NCI-H1930 (cell line): ENCODE results near the gene SF1.
A peak's percentile ranks its signal among the peaks of the same experiment; 100 is the strongest.

Source experiments
- DNase-seq, 2 experiments: peaks; one replicate each; lab custom pipeline; 2025; lab: John Stamatoyannopoulos, UW

Gene SF1

DNA sequence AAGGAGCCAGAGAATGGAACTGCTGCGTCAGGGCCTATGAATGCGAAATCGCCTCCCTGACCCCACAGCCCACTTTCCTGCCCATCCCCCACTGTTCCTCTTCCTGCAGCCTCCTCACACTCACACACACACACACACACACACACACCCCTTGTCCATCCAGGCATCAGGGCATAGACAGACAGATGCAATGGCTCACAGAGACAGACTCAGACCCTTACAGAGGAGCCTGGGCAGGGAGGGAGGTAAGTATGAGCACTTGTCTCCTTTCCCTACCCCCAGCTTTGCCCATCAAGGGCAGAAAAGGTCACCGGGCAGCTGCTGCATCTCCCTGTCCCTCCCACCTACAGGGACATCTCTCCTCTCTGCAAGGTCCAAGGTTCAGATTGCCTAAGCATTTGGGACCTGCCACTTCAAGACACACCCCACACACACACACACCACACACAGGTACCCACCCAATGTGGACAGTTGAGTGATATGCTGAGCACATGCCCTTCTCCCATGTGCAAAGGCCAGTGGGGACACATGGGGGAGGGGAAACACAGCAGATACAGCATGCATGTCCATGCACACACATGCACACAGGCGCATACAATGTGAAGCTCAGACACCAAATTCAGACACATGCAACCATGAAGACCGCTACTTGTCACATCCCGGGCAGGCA is 53.3 kb downstream of the SF1 start:
- no peak for DNase-seq

DNA sequence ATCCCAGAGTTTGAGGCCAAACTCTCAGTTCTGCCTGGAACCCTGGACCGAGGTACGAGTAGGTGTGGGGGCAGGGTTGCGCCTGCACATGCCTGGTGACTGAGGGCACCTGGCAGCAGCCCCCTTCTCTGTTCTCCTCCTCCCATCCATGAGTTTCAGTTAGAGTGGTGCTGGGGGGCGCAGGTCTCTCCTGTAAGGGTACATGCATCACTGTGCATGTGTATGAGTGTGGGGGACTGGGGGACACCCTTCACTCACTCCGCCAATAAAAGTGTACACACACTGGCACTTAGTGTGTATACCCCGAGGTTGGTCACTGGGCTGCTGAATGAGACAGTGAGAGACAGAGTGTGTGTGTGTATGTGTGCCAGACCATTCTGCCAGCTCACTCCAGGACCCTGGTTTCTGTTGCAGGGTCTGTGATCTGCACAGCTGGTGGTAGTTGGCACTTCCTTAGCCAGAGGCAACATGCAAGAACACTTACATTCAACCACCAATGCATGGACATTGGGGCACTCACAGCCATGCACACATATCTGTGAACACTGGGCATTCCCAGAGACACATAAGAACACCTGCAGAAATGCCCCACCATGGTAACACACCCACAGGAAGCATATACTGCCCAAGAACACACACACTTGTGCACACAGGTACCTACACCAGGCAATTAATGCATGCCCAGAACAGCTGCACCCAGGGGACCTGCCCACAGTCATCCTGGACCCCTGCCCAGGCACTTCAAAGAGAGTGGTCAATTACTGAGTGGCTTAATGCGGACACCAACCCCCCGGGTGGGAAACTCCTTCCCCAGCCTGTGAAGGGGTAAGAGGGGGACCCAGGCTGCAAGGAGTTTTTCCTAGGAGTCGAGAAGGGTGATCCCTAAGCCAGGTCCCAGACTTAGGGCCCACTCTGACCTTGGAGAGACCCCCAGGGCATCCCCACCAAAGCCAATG is 54.2 kb downstream of the SF1 start:
- DNase-seq, result no peak

DNA sequence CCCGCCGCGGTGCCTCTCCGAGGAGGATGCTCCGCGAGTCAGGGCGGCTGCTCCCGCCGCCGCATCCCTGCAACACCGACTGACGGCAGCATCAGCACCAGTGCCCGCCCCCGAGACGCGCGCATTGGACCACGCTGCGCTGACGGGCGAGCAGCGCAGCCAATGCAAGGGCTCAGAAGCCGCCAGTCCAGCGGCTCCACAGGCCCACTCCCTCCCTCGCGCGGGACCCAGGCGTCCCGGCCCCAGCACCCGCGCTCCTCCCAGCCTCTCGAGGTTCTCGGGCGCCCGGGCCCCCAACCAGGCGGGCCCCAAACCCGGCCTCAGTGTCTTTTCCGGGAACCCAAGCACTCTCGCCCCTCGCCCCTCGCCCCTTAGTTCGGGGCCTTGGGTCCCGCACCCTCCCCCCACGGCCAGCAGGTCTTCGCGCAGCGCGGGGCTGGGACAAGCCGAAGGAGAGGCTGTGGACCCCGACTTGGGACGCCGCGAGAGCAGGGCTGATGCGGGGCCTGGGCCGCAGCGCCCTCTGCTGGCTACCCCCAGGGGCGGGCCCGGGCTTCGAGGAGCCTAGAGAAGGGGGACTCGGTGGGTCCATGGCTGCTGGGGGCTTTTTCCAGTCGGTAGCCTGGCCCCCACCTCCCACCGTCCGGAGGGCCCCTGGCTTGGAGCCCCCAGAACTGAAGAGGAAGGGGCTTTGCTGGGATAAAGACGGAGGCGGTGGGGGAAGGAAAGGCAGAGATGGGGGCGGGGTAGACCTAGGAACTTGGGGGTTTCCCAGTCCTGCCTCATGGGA is 55.0 kb downstream of the SF1 start, which contains the start of gene NRXN2:
Gene NRXN2, minus strand, starts transcription at position 81 of the 790 bp plus-strand sequence. CDS start 9,498 bp downstream, outside the sequence.
- peak; percentile 79 to 90 for DNase-seq

DNA sequence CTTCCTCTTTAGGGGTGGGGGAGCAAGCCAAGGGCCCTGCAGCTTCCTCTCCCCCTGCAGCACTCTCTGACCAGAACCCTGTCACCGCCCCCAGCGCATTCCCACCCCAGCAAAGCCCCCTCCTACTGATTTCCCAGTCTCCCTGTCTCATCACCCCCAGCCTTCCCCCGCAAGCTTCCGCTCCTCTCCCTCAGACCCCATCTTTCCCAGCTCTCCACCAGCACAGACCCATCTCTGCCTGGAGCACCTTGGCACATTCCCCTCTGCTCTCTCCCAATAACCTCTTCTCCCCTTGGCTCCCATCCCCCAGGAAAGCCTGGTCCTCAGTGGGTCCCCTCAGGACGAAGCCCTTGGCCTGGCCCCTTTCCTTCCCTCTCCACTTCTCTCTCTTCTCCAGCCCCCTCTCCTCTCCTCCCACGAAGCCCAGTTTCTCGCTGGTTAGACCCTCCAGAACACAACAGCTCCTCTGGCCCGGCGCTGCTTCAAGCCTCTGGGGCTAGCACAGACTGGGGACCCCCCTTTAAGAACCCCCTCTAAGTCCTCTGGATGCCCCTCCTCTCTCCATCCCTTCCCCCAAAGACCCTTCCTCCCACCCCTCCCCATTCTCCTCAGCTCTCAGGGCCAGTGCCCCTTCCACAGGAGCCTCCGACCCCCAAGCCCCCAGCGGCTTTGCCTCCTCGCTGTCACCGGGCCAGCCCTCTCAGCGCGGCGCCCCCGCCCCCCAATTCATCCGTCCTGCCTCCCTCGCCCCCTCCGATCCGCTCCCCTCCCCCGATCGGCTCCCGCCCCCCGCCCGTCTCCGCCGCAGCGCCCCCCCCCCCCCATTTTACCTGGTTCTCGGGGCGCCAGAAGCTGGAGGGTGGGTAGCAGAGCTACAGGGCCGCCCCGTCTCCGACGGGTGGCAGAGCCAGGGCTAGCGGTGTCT is 55.9 kb downstream of the SF1 start:
- no peak for DNase-seq

DNA sequence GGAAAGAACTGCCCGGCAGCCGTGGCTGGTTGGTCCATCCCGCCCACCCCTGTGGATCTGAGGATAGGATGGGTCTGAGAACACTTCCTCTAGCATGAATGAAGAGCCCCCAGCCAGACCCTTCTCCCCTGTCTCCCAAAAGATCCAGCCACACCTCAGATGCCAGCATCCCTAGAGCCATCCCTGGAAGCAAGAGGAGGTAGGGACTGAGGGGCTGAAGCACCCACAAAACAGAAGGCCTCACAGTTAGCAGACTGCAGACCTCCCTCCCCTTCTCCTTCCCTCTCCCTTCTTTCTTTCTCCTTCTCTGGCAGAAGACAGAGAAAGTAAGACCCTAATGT is 57.0 kb downstream of the SF1 start:
- no peak for DNase-seq

DNA sequence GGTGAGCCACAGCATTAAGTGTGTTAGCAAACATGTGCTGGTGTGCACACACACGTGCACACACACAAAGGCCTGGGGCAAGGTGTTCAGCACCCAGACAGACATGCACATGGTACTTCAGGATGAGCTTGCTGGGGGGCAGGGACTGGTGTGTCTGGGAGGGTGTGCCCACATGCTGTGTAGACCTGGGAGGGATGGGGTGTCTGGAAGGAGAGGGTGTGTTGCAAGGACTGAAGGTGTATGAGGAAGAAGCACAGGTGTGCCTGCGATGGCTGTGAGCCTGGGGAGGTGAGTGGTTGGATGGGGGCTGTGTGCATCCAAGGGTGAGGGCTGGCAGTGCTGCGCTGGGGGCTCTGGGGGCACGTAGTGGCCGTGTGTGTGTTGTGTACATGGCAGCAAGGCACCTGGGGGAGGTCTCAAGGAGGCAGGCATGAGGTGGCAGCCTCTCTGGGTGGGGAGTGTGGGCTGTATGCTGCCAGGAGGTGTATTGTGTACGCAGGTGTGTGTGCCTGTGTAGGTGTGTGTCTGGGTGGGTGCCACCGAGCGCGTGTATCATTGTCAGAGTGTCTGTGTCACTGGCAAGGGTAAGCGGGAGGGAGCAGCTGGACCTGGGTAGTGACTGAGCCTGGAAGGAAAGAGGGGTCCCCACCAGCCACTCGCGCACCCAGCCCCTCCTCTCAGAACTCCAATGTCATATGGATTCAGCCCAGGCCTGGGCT is 57.5 kb downstream of the SF1 start:
- DNase-seq, result no peak

DNA sequence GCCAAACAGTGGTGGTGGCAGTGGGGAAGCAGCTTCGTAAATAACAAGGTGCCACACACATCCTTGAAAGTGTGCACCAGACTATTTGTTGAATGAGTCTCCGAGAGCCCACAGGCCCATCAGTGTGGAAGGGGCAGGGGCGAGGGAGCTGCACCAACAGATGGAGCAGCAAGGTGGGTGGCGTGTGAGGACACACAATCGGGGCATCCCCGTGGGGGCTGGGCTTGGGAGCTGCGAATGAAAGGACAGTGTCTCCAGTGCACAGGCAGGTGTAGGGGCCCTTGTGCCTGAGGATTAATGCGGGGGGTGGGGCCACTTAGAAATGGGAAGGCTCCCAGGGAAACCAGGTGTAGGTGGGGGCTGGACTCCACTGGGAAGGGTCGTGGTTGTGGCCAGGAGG is 58.2 kb downstream of the SF1 start:
- DNase-seq, result no peak

DNA sequence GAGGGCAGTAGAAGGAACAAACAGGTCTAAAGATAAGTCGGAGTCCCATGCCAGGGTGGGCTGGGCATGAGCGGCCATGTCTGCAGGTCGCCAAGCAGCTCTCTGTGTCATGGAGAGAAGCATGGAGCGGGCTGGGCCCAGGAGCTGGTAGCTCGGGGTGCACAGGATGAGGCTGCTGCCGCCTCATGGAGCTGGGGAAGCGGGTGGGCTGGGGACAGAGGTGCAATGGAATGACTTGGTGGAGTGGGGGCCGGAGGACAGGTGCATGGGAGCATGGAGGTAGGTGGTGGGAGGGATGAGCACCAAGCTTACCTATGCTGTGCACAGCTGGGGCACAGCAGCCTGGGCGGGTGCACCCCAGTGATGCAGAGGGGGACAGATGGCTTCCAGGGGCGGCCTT is 58.9 kb downstream of the SF1 start:
- no peak for DNase-seq

DNA sequence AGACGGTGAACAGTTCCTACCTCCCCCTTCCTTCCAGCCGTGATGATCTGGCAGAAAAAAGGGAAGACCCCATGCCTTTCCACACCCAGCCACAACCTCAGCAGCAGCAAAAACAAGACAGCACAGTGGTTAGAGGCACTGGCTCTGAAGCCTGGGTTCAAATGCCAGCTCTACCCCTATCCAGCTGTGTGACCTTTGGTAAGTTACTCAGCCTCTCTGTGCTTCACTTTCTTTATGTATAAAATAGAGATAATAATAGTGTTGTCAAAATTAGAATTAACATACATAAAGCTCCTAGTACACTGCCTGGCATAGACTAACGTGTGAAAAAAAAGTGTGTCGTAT is 59.6 kb downstream of the SF1 start:
- DNase-seq, result no peak

DNA sequence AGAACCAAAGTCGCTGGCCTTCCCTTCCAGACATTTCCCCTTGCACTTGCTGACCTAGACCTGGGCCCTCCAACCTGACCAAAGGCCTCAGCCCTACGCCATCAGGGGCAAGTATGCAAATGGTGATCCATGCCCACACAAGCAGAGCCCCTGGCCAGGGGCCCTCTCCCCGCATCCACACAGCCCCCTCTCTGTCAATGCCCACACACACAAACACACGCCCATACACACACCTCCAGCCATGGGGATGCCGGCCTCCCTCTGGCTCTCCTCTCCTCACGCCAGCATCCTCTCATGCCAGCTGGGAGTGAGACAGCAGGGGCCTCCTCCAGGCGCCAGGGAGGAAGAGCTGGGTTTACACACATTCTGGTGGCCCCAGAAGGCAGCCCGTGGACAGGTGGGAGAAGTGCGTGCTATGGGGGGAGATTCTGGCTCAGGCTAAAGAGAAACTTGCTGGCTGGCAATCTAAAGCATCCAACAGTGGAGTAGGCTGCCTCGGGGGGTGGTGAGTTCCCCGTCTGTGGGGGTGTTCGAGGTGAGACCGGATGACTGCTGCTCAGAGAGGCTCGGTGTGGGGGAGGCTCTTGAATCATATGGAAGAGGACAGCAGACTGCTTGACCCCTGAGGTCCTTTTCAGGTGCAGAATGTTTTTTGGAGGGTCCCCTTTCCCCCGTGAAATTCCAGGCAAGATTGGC is 60.1 kb downstream of the SF1 start:
- DNase-seq, result no peak

DNA sequence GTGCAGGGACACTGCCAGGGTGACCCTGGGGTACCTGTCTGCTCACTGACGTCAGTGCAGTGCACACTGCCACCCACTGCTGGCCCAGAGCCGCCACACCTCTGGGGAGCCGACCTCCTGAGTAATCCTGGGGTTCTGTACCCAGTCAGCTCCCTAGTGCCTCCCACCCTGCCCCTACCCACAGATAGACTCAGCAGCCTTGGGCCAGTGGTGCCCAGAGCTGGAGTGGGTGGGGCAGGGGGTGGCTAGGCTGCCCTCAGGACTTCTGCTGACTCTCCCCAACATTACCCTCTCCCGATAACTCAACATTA is 61.1 kb downstream of the SF1 start:
- DNase-seq, result no peak

DNA sequence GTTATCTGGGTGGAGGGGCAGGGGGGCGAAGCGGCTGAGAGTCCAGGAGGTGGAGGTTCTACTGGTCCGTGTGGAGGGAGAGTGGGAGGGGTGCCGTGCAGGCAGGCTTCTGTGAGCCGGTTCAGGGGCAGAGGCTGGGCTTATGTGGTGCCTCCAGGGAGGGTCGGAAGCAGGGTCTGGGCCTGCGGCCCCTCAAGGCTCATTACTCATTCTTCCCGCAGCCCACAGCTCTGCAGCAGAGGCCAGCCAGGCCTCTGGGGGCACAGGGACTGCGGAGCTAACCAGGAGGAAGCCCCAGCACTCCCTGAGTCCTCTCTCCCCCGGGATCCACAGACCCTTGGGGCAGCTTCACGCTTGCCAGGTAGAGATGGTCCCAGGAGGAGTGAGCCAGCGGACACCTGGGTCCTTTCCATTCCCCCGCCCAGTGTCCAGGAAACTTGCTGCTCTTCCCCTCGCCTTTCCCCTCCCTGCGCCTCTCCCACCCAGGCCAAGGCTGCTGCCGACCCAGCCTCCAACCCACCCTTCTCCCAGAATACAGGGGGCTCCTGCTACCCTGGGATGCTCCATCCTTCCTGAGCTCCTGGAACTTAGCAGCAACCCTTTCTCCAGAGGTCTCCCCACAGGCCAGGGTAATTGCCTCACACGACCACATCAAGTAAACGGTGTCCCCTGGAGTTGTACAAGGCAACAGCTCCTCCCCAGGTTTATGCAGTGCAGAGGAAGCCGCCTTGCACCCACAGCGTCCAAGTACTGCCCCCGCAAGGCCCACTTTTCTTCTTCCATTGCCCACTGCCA is 61.7 kb downstream of the SF1 start:
- DNase-seq, result no peak

DNA sequence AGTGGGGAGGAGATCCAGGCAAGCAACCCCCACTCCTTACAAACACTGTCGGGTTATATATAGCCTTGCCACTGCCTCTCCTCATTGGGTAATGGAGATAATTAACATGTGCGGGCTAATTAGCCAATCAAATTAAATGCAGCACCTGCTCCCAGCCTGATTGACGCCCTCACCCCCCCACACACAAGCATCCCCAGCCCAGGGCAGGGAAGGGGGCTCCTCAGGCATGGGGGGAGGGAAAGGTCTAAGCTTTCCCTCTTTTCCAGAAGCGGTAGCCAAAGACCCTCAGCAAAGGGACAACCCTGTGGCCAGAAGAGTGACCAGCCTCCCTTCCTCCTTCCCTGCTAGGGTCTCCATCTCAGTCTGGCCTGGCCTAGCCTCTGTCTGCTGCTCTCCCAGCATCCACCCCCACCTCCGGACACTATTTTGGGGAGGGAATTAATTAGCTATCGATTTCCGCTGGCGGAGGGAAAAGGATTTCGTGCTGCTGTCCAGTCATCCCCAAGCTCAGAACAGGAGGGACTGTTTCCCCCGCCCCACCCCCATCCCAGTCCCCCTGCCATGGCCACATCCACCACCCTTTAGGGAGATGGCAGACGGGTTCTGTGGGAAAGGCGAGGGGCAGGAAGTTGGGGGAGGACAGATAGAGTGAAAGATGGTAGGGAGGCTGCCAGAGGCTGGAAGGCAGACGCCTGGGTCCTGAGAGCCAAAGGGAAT is 62.4 kb downstream of the SF1 start:
- no peak for DNase-seq

DNA sequence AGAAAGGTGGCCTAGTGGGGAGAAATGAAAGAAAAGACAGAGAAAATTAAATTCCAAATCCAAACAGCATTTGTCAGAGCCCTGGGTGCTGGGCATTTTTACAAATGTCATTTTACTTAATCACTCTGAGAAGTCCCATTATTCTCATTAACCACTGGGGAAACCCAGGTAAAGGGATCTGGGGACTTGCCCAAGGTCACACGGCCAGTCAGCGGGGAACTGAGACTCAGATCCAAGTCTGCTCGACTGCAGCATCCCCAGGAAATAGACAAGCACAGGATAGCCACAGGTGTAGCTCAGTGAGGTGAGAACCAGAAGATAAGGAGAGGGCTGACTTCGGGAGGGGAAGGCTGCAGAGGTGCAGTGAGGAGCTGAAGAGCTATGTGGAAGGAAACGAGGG is 63.2 kb downstream of the SF1 start:
- no peak for DNase-seq

DNA sequence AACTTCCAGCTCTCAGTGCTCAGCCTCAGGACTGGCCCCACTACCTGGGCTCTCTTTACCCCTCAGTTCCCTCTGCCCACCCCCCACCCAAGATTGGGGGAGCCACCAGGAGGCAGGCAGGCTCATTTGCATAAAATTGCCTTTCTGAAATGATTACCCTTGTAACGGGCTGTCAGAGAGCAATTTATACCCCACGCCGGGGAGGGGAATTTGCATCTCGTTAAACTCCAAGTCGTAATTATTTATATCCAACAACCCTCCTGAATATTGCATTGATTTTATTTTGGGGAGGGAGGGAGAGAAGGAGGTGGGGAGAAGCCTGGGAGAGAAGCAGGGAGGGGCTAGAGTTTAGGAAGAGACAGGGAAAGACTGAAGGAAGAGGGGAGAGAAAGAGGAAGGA is 63.7 kb downstream of the SF1 start:
- no peak for DNase-seq
